NT2/D1 (cell line): ENCODE results near the gene REN.

Source experiments
- DNase-seq: peaks from one replicate; pipeline ENCODE4 v3.0.0-alpha.2; 2011; ENCODE audit warnings: low read depth, low spot score
- H3K27me3 ChIP-seq: 2 replicates; pipeline ENCODE4 v1.6.0; 2011; ENCODE audit warnings: mild to moderate bottlenecking; ENCODE audit not compliant: insufficient read length, insufficient read depth
- H3K36me3 ChIP-seq: 2 replicates; pipeline ENCODE4 v1.6.1; 2011; ENCODE audit warnings: mild to moderate bottlenecking, low read length, mixed read lengths; ENCODE audit not compliant: insufficient read depth, insufficient read length
- H3K4me1 ChIP-seq: 2 replicates; pipeline ENCODE4 v1.5.1; 2011; ENCODE audit not compliant: insufficient read depth, insufficient read length
- H3K4me3 ChIP-seq: 2 replicates; pipeline ENCODE4 v1.5.1; 2011; ENCODE audit warnings: low read depth; ENCODE audit not compliant: insufficient read length
- H3K9ac ChIP-seq: 2 replicates; pipeline ENCODE4 v1.6.0; 2011; ENCODE audit warnings: low read depth; ENCODE audit not compliant: insufficient read length
- H3K9me3 ChIP-seq: 2 replicates; pipeline ENCODE4 v1.5.1; 2011; ENCODE audit warnings: mild to moderate bottlenecking, low read length; ENCODE audit not compliant: insufficient read depth
- SUZ12 ChIP-seq: IDR thresholded peaks from 2 replicates; pipeline ENCODE4 v1.6.1; 2011; ENCODE audit not compliant: insufficient read length, insufficient read depth; ENCODE audit errors: extremely low read depth
- YY1 ChIP-seq: IDR thresholded peaks from 2 replicates; pipeline ENCODE4 v1.6.1; 2011; ENCODE audit not compliant: insufficient read length, insufficient read depth
- ZNF274 ChIP-seq: IDR thresholded peaks from 2 replicates; pipeline ENCODE4 v1.6.1; 2011; ENCODE audit warnings: mild to moderate bottlenecking, low read depth, low read length

Gene REN

DNA sequence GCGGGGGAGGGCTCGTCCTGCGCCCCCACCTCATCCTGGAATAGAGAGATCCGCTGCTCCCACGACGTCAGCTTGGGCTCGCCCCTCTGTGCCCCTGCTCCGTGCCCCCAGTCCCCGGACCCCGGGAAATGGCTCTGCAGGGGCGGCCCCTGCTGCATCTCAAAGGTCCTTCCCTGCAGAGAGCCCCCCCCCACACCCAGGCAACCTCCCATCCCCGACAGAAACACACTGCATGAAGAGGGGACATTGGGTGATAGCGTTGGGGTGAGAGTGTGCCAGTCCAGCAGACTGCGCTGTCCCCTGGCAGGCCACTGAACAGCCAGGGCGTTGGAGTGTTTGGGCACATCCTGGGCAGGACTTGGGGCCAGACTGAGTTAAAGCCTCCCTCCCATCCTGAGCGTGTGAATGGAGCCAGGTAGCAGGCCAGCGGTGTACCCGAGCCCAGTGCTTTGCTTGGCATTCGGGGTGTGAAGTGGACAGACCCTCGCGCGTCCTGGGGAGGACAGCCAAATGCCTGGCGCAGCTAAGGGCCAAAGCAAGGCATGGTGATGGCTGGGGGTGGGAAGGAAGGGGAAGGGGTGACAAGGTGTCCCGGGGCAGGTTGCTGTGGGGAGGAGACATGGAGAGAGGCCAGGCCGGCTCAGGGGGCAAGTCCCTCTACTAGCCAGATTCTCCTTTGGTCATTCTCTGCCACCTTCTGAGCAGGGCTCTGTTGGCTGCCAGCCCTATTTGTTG is 13.7 kb downstream of the REN start:
- Histone ChIP-seq H3K4me3 (peak overlapping the region; percentile 61), H3K9ac (peak overlapping the region; percentile 91), H3K27me3 (no peaks in the 10 kb centered on the region)

DNA sequence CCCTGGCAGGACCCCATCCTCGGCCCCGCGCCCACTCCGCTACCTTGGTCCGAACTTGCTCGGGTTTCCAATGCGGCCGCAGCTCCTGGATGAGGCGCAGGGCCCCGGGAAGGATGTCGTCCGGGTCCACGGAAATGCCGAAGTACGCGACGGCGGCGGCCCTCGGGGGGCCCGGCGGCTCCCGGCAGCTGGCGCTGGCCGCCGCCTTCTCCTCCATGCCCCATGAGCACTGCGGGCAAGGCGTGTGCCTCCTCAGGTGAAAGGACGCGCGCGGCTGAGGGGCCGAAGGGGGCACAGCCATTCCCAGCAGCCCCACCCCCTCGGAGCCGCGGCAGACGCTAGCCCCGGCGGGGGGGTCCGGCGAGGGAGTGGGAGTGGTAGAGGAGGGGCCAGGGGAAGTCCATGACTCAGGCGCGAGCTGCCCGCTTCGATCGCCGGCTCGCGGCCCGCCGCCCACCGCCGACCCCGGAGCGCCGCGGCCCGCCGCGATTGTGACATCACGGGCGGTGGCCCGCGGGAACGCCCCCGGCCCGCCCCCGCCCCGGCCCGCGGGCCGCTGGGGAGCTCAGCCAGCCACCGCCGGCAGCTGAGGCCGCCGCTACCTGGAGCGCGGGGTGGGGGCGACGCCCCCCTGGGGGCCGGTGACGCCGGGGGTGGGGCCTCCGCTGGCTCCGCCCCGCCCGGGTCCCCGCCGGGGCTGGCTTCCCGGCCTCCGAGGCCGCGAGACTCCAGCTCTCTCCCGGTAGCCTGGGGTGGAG is 14.4 kb downstream of the REN start, which contains the start of gene ETNK2:
Gene ETNK2, minus strand, starts transcription at position 493 of the 758 bp plus-strand sequence. Its CDS starts 192 bp downstream, at position 301.
- H3K36me3 ChIP-seq, result no peaks in the 10 kb centered on the region
- H3K9ac ChIP-seq, result peak within 1 kb of the TSS; percentile 91
- no peak for DNase-seq
- H3K27me3 ChIP-seq, result no peaks in the 10 kb centered on the region
- TF ChIP-seq SUZ12 (no peak), ZNF274 (no peak), YY1 (no peak)
- H3K4me3 ChIP-seq, result peak within 1 kb of the TSS; percentile 73
- H3K4me1 ChIP-seq, result peaks cover 32% of the 10 kb centered on the region
- no peaks in the 10 kb centered on the region for H3K9me3 ChIP-seq

More for the DNA sequence above, 13.7 kb downstream of the REN start:
- Histone ChIP-seq H3K9me3 (no peaks in the 10 kb centered on the region), H3K4me1 (peaks cover 28% of the 10 kb centered on the region), H3K36me3 (no peaks in the 10 kb centered on the region)
- no peak for DNase-seq
- TF ChIP-seq YY1 (no peak), SUZ12 (no peak), ZNF274 (no peak)

DNA sequence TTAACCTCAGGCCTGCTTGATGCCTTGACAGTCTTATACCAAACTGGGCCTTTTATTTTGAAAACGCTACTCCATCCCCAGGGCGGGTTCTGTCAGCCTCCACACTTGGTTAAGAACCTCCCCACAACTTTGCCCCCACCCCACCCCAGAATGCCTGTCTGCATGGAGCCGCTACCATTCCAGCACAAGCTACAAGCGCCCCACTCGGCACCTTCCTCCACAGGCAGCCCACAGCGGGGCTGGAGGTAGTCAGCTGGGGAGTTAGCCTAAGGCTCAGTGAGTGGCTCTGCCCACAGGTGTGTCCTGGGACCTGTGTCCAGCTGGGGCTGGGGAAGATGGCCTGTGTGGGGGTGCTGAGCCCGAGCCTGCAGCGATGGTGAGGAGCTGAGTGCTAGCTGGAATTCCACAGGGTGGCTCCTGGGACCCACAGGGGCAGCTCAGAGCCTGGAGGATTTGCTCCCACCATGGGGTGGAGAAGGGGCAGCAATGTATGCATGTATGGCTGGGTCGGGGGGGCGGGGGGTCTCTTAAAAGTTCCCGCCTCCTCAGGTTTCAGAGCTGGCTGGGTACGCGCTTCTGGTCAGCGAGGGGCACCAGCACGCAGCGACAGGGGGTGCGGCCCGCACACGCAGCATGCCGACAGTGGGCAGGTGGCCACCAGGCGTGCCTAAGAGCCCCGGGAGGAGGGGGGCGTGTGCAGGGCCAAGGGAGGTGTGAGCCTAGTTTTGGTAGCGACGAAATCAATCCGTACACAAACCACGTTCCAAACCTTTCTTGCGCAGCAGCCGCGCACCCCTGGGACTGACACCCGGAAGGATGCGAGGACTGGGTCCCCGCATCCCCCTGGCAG is 15.2 kb downstream of the REN start:
- DNase-seq, result no peak
- Histone ChIP-seq H3K9me3 (no peaks in the 10 kb centered on the region), H3K9ac (peak overlapping the region; percentile 88), H3K4me3 (peak overlapping the region; percentile 73), H3K36me3 (peaks cover 3% of the 10 kb centered on the region), H3K4me1 (peaks cover 37% of the 10 kb centered on the region), H3K27me3 (no peaks in the 10 kb centered on the region)
- TF ChIP-seq SUZ12 (no peak), YY1 (no peak), ZNF274 (no peak)

DNA sequence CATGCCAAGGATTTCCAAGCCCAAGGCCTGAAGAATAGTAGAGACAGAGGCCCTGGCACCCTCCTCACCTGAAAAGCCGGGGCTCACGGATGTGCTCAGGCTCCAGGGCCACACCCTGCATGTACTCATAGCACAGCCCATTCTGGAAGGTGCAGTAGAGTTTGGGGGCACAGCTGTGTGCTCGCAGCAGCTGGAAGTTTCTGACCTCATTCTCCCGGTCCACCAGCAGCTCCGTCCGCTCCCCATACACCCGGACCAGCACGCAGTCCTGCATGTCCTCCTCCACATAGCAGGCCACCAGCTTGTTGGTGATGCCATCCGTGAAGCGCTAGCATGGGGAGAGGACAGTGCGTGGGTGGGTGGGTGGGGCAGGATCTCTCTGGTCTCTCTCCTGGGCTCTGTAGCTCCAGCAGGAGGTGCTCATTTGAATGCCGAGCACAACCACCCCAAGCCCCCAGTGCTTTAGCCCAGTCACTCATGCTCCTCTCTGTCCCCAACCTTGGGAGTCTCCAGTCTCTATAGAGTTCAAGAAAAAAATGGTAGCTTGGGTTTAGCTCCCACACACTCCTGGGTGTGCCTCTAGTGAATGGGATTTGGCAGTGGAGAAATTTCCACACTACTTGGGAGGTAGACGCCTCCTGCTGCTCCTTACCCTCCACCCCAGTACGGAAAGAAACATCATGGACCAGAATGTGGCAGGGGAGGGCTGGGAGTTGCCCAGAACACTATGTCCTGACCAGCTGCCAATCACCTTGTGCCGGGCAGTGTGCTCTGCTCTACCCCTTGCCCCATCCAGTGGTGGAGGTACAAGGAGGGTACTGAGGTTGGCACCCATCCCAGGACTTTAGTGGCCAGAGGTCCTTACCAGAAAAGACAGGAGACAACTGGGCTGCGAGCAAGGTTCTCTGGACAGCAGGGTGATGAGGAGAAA is 16.2 kb downstream of the REN start:
- TF ChIP-seq SUZ12, result no peak
- TF ChIP-seq ZNF274, result no peak
- no peak for TF ChIP-seq YY1
- H3K4me3 ChIP-seq, result no peak overlapping the region
- no peak for DNase-seq
- peaks cover 13% of the 10 kb centered on the region for H3K36me3 ChIP-seq
- no peaks in the 10 kb centered on the region for H3K9me3 ChIP-seq
- H3K27me3 ChIP-seq, result no peaks in the 10 kb centered on the region
- H3K9ac ChIP-seq, result peak overlapping the region; percentile 47
- H3K4me1 ChIP-seq, result peaks cover 37% of the 10 kb centered on the region

DNA sequence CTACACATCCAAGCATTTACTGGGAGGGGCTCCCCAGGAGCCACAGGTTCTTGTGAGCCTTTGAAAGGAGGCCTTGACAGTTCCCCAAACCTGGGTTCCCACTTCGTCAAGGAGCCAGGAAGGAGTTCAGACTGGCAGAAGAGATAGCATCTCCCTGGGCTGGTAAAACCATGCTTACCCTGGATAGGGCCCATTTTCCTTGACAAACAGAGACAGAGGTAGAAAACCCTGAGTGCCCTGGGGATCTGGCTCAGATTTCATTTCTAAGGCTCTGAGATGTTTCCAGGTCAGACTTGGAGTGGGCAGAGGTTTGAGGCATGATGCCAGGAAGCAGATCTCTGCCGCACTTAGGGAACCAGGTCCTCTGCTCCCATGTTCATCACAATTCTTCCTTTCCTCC is 17.0 kb downstream of the REN start:
- Histone ChIP-seq H3K9ac (peak overlapping the region; percentile 26), H3K4me1 (peaks cover 37% of the 10 kb centered on the region), H3K27me3 (no peaks in the 10 kb centered on the region), H3K9me3 (no peaks in the 10 kb centered on the region), H3K4me3 (no peak overlapping the region), H3K36me3 (peaks cover 13% of the 10 kb centered on the region)
- TF ChIP-seq SUZ12, result no peak
- no peak for DNase-seq

DNA sequence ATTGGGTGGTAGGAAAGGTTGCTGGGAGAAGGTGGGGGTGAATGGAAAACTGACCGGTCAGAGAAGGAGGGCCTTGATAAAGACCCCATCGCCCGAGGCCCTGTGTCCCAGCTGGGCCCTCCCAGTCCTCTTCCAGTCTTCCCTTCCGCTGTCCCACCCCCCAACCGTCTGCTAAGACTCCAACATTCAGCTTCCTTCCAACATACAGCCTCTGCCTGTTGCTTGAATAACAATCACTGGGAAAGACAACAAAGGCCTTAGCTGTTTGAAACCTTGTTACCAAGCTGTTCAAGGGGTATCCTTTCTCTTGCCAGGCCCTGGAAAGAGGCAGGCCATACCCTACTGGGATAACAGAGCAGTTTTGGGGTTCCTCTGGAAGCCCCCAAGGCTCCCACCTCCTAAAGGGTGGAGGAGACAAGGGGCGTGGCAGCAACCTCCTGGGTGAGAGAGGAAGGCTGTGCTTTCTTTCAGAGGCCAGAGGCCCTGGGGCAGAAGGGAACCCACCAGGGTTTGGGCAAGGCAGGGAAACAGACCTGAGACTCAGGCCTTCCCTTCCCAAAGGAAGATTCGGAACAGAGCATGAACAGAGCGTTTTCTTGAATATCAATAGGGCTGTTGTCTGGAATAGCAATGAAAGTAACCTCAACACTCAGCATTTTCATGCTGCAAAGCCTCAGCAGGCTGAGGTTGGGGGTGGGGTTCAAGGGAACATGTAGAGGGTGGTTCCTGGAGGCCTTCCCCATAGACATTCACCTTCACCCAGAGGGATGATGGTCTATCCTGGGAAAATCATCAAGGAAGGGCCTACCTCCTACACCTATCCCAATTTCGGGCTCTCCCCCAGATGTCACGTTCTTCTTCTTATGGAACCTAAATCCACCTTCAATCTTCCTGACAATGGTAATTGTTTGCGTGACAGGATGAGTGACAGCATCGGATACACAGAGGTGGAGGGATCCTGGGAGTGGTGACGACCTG is 18.4 kb downstream of the REN start:
- Histone ChIP-seq H3K9ac (peak overlapping the region; percentile 26), H3K4me3 (peak overlapping the region; percentile 1), H3K36me3 (peaks cover 13% of the 10 kb centered on the region), H3K9me3 (no peaks in the 10 kb centered on the region), H3K27me3 (no peaks in the 10 kb centered on the region), H3K4me1 (peaks cover 35% of the 10 kb centered on the region)
- TF ChIP-seq YY1 (no peak), SUZ12 (no peak), ZNF274 (no peak)
- DNase-seq, result peak; percentile 89
